Prostate gland (tissue), 2 donors: Measurements from ENCODE around the gene RIPPLY1.

ENCODE experiments used
- POLR2AphosphoS5 ChIP-seq: sonication (generic); formaldehyde crosslinking; IDR thresholded peaks from one replicate; pipeline ENCODE4 v1.6.1; 2017; ENCODE audit warnings: antibody characterized with exemption
- TF ChIP-seq, protein P1 (sequence below), 4 experiments: fragments of 200-600 bp in 2 of 4; fragments of 450-650 bp in 2 of 4; sonication (generic) in 2 of 4; IDR thresholded peaks; 1 replicate in 3 of 4; 2 replicates in 1 of 4; pipeline ENCODE4 v1.5.1; 2016 to 2019; ENCODE audit warnings: antibody characterized with exemption in 4 of 4, mild to moderate bottlenecking in 2 of 4, moderate library complexity in 2 of 4

DNA sequence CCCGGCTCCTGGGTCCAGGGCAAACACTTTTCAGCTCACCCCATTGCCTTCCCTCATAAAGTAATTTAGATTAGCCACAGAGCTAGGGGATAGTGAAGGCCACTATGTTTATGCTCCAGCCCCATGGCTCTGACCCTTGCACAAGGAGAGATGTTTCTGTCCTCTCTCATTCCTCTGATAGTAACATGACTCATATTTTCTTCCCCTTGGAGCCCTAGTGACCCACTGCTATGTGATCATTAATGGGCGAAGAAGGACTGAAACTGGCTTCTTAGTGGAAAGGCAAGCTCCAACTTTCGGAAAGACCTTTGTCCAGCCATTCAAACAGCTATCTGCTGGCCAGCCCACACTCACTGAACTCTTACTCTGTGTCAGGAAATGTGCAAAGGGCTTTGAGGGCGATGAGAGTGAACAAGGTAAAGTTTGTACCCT lies 29.4 kb upstream of the RIPPLY1 start:
- TF ChIP-seq, protein P1, sequence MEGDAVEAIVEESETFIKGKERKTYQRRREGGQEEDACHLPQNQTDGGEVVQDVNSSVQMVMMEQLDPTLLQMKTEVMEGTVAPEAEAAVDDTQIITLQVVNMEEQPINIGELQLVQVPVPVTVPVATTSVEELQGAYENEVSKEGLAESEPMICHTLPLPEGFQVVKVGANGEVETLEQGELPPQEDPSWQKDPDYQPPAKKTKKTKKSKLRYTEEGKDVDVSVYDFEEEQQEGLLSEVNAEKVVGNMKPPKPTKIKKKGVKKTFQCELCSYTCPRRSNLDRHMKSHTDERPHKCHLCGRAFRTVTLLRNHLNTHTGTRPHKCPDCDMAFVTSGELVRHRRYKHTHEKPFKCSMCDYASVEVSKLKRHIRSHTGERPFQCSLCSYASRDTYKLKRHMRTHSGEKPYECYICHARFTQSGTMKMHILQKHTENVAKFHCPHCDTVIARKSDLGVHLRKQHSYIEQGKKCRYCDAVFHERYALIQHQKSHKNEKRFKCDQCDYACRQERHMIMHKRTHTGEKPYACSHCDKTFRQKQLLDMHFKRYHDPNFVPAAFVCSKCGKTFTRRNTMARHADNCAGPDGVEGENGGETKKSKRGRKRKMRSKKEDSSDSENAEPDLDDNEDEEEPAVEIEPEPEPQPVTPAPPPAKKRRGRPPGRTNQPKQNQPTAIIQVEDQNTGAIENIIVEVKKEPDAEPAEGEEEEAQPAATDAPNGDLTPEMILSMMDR (IDR thresholded peaks at IDR 0.05): no peak
- TF ChIP-seq POLR2AphosphoS5: no peak
